Uterus (tissue), 4 donors: ENCODE results near the gene PFKFB1. TPM values are rescaled to one million over a fixed set of nuclear protein-coding genes. Genes with fewer than 3 reads are reported as not detected.
A peak's percentile ranks its signal among the peaks of the same experiment; 100 is the strongest.

ENCODE experiments used
- DNase-seq, 2 donors: peaks; one replicate each; pipeline ENCODE4 v3.0.0-alpha.2; 2019 to 2020
- H3K27ac ChIP-seq, 2 donors: fragments of 200-600 bp; sonication (generic); 1 replicate in 1 of 2; 2 replicates in 1 of 2; pipeline ENCODE4 v1.5.1; 2016 to 2018
- H3K27me3 ChIP-seq, 2 donors: fragments of 200-600 bp; sonication (generic); one replicate each; pipeline ENCODE4 v1.5.1; 2018 to 2019; ENCODE audit warnings: control low read depth in 1 of 2
- H3K36me3 ChIP-seq, 2 donors: fragments of 200-600 bp; sonication (generic); one replicate each; pipeline ENCODE4 v1.5.1; 2019; ENCODE audit warnings: control low read depth in 1 of 2
- H3K4me1 ChIP-seq, 2 donors: fragments of 200-600 bp; sonication (generic); one replicate each; pipeline ENCODE4 v1.5.1; 2018 to 2019; ENCODE audit warnings: control low read depth in 1 of 2
- H3K4me3 ChIP-seq, 2 donors: fragments of 200-600 bp; sonication (generic); 1 replicate in 1 of 2; 2 replicates in 1 of 2; pipeline ENCODE4 v1.5.1; 2018 to 2019; ENCODE audit warnings: mild to moderate bottlenecking in 1 of 2
- H3K9me3 ChIP-seq, 2 donors: fragments of 200-600 bp; sonication (generic); one replicate each; pipeline ENCODE4 v1.5.1; 2019; ENCODE audit warnings: control low read depth in 1 of 2
- CTCF ChIP-seq, 4 experiments: fragments of 200-600 bp in 2 of 4; fragments of 450-650 bp in 2 of 4; sonication (generic) in 2 of 4; IDR thresholded peaks; one replicate each; pipeline ENCODE4 v1.5.1; 2016 to 2019; ENCODE audit warnings: antibody characterized with exemption in 4 of 4, mild to moderate bottlenecking in 2 of 4, moderate library complexity in 1 of 4
- POLR2A ChIP-seq, 2 donors: fragments of 450-650 bp; IDR thresholded peaks; one replicate each; pipeline ENCODE4 v1.6.1; 2016; ENCODE audit warnings: antibody characterized with exemption in 2 of 2, mild to moderate bottlenecking in 1 of 2, moderate library complexity in 1 of 2
- intact Hi-C: fragments of 100-400 bp; cut with DNase I; formaldehyde crosslinking; loops from one replicate; pipeline ENCODE4 v1.15.1; 2023; ENCODE audit warnings: low total_unique reads
- total RNA-seq, 4 donors: library from RNA; depleted of rRNA in 3 of 4; stranded (reverse); fragments of >200 nt in 3 of 4; gene quantifications; one replicate each; pipeline versions ENCODE4 v1.1.0 to v1.2.4, GENCODE V29; 2014 to 2023
- donor health status: DM: yes; HTN: yes; CAD: no.

PFKFB1 gene
- total RNA-seq, 4 donors from 2014 or later, result not detected

GRCh38 chrX:55014897-55015299 lies 20.9 kb upstream of the PFKFB1 start:
- H3K36me3 ChIP-seq, result no peaks in the 10 kb centered on the region
- H3K4me1 ChIP-seq, result no peaks in the 10 kb centered on the region
- no peaks in the 10 kb centered on the region for H3K27me3 ChIP-seq
- intact Hi-C loops, result no loop called here
- DNase-seq, result no peak
- no peaks in the 10 kb centered on the region for H3K9me3 ChIP-seq
- H3K4me3 ChIP-seq, result no peak overlapping the region
- TF ChIP-seq CTCF (IDR thresholded peaks at IDR 0.05) (no peak), POLR2A (IDR thresholded peaks at IDR 0.05) (no peak)
- no peak overlapping the region for H3K27ac ChIP-seq

- intact Hi-C loops, result no loop called here
- Histone ChIP-seq H3K27ac (no peak overlapping the region), H3K27me3 (no peaks in the 10 kb centered on the region), H3K36me3 (no peaks in the 10 kb centered on the region), H3K4me3 (no peak overlapping the region), H3K4me1 (no peaks in the 10 kb centered on the region), H3K9me3 (no peaks in the 10 kb centered on the region)
- TF ChIP-seq POLR2A (IDR thresholded peaks at IDR 0.05) (no peak), CTCF (IDR thresholded peaks at IDR 0.05) (no peak)
- no peak for DNase-seq
Observed at GRCh38 chrX:55011294-55011693, 17.3 kb upstream of the PFKFB1 start.

GRCh38 chrX:55008571-55009358 lies 14.8 kb upstream of the PFKFB1 start:
- Histone ChIP-seq H3K4me3 (no peak overlapping the region), H3K27me3 (no peaks in the 10 kb centered on the region), H3K9me3 (no peaks in the 10 kb centered on the region), H3K4me1 (no peaks in the 10 kb centered on the region), H3K27ac (no peak overlapping the region), H3K36me3 (no peaks in the 10 kb centered on the region)
- intact Hi-C loops, result no loop called here
- no peak for DNase-seq
- no peak for TF ChIP-seq CTCF (IDR thresholded peaks at IDR 0.05)
- TF ChIP-seq POLR2A (IDR thresholded peaks at IDR 0.05), result no peak

- H3K9me3 ChIP-seq, result no peaks in the 10 kb centered on the region
- peak; percentile 42 to 51 for DNase-seq
- intact Hi-C loops, result no loop called here
- H3K4me1 ChIP-seq, result no peaks in the 10 kb centered on the region
- no peaks in the 10 kb centered on the region for H3K27me3 ChIP-seq
- TF ChIP-seq CTCF (IDR thresholded peaks at IDR 0.05) (no peak), POLR2A (IDR thresholded peaks at IDR 0.05) (no peak)
- no peak overlapping the region for H3K4me3 ChIP-seq
- no peak overlapping the region for H3K27ac ChIP-seq
- H3K36me3 ChIP-seq, result no peaks in the 10 kb centered on the region
Observed at GRCh38 chrX:55007656-55008055, 13.7 kb upstream of the PFKFB1 start.

- H3K27me3 ChIP-seq, result no peaks in the 10 kb centered on the region
- no peaks in the 10 kb centered on the region for H3K4me1 ChIP-seq
- H3K4me3 ChIP-seq, result no peak overlapping the region
- H3K9me3 ChIP-seq, result no peaks in the 10 kb centered on the region
- intact Hi-C loops, result no loop called here
- H3K36me3 ChIP-seq, result no peaks in the 10 kb centered on the region
- no peak overlapping the region for H3K27ac ChIP-seq
- no peak for TF ChIP-seq POLR2A (IDR thresholded peaks at IDR 0.05)
- no peak for TF ChIP-seq CTCF (IDR thresholded peaks at IDR 0.05)
- DNase-seq, result no peak
Observed at GRCh38 chrX:55006827-55007621, 13.0 kb upstream of the PFKFB1 start.
